HCT116 (cell line): Measurements from ENCODE around the gene CTDSP1.

Source experiments
- CTCF ChIP-seq, 3 experiments: fragments of 200-600 bp in 1 of 3; sonication (generic) in 1 of 3; IDR thresholded peaks in 2 of 3; conservative IDR thresholded peaks in 1 of 3; 2 replicates each; pipeline ENCODE4 v1.5.1; 2012 to 2017; ENCODE audit warnings: low read depth in 2 of 3, low read length in 2 of 3, antibody characterized with exemption in 1 of 3, borderline replicate concordance in 1 of 3, control low read depth in 1 of 3, mild to moderate bottlenecking in 1 of 3, mixed read lengths in 1 of 3, mixed run types in 1 of 3, moderate library complexity in 1 of 3; ENCODE audit not compliant: insufficient read depth in 1 of 3
- EZH2 ChIP-seq: fragments of 200-600 bp; sonication (generic); IDR thresholded peaks from 2 replicates; pipeline ENCODE4 v1.6.1; 2017; ENCODE audit warnings: antibody characterized with exemption, mixed run types
- FOSL1 ChIP-seq: IDR thresholded peaks from 2 replicates; pipeline ENCODE4 v1.6.1; 2012; ENCODE audit warnings: low read depth
- POLR2A ChIP-seq: IDR thresholded peaks from 2 replicates; pipeline ENCODE4 v1.7.0; 2011; ENCODE audit warnings: borderline replicate concordance; ENCODE audit not compliant: insufficient read depth, insufficient read length; ENCODE audit errors: extremely low read depth
- POLR2AphosphoS5 ChIP-seq: IDR thresholded peaks from 2 replicates; pipeline ENCODE4 v1.6.1; 2011; ENCODE audit warnings: mild to moderate bottlenecking, low read depth, low read length, moderate library complexity
- RAD21 ChIP-seq: IDR thresholded peaks from 2 replicates; pipeline ENCODE4 v1.6.1; 2012; ENCODE audit warnings: low read depth, mild to moderate bottlenecking
- REST ChIP-seq: IDR thresholded peaks from 2 replicates; pipeline ENCODE4 v1.6.1; 2012; ENCODE audit warnings: low read depth
- SRF ChIP-seq: IDR thresholded peaks from 2 replicates; pipeline ENCODE4 v1.6.1; 2012; ENCODE audit warnings: low read depth
- YY1 ChIP-seq: IDR thresholded peaks from 2 replicates; pipeline ENCODE4 v1.6.1; 2011; ENCODE audit warnings: low read length, low read depth, moderate library complexity, mild to moderate bottlenecking; ENCODE audit not compliant: insufficient replicate concordance; ENCODE audit errors: extremely low read depth
- ZNF274 ChIP-seq: fragments of 200-500 bp; sonication (Bioruptor generic); IDR thresholded peaks from 2 replicates; pipeline ENCODE4 v1.6.1; 2014; ENCODE audit warnings: mild to moderate bottlenecking, low read depth, low read length, inconsistent platforms
- TF ChIP-seq, protein P1 (sequence below): IDR thresholded peaks from 2 replicates; pipeline ENCODE4 v1.6.1; 2011; ENCODE audit warnings: mild to moderate bottlenecking, low read length, moderate library complexity; ENCODE audit not compliant: insufficient replicate concordance; ENCODE audit errors: extremely low read depth

GRCh38 chr2:218447072-218447471 is 47.4 kb downstream of the CTDSP1 start:
- TF ChIP-seq POLR2A (no peak), CTCF (IDR thresholded peaks at IDR 0.05 in 2 of 3, conservative IDR thresholded peaks at IDR 0.05 in 1 of 3; ENCODE audit: borderline replicate concordance in 1 of 3, insufficient read depth in 1 of 3, low read depth in 2 of 3, low read length in 2 of 3) (no peak), POLR2AphosphoS5 (no peak), SRF (no peak), FOSL1 (no peak), ZNF274 (no peak), RAD21 (no peak), REST (no peak), YY1 (no peak), EZH2 (no peak)
- TF ChIP-seq, protein P1, sequence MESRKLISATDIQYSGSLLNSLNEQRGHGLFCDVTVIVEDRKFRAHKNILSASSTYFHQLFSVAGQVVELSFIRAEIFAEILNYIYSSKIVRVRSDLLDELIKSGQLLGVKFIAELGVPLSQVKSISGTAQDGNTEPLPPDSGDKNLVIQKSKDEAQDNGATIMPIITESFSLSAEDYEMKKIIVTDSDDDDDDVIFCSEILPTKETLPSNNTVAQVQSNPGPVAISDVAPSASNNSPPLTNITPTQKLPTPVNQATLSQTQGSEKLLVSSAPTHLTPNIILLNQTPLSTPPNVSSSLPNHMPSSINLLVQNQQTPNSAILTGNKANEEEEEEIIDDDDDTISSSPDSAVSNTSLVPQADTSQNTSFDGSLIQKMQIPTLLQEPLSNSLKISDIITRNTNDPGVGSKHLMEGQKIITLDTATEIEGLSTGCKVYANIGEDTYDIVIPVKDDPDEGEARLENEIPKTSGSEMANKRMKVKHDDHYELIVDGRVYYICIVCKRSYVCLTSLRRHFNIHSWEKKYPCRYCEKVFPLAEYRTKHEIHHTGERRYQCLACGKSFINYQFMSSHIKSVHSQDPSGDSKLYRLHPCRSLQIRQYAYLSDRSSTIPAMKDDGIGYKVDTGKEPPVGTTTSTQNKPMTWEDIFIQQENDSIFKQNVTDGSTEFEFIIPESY: no peak
